HG03135 (cell line): ENCODE measurements around the gene GPSM1.
"Not testable (repeated sequence)": the region's sequence is repeated elsewhere in the genome, so short reads cannot be mapped to it uniquely, and the experiment has no call there.

Experiments
- ATAC-seq: cut with Tn5 transposase; IDR thresholded peaks from one replicate; pipeline ENCODE4 v1.9.1; 2021; ENCODE audit warnings: mild to moderate bottlenecking, moderate library complexity; ENCODE audit not compliant: unreplicated experiment

GPSM1 gene

DNA sequence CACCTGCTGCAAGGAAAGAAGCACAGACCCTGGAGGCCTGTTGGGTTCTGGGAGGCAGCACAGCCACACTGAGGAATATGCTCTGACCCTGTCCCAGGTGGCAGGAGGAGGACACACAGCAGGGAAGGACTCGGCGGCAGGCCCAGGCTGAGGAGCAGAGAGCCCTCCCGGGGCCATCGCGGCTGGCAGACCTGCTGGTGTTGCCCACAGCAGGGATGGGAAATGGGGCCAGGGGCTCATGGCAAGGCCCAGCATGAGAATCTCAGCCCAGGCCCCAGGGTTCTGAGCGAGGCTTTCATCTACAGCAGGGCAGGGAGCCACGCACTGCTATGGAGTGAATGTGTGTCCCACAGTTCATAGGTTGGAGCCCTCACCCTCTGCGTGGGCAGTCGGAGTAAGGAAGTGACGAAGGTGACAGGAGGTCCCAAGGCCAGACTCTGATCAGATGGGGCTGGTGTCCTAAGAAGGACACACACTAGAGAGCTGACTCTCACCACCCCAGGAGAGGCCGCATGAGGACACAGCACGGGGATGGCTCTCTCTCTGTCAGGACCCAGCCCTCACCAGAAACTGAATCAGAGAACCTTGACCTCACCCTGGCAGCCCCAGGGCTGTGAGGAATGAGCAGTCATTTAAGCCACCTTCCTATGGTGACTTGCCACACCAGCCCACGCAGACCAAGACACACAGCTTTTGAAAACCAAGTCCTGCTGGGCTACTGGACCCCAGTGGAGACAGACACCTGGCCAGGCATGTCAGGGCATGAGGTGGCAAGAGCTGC lies 10.3 kb upstream of the GPSM1 start:
- ATAC-seq = no peak

DNA sequence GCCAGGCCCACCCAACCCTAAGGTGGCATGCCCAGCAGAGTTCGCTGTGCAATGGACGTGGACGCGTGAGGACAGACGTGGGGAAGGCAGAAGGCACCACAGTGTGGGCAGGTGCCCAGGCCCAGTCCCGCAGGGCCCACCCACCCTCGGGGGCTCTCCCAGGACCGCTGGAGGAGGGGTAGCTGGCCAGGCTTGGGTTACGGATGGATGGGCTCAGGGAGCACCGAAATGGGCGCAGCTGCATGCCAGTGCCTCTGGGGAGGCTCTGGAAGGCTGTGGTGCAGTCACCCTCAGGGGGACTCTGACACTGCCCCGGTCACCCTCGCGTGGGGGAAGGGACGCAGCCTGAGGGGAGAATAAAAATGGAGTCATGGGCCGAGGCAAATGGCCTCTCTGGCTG lies 9.6 kb upstream of the GPSM1 start:
- ATAC-seq = no peak

DNA sequence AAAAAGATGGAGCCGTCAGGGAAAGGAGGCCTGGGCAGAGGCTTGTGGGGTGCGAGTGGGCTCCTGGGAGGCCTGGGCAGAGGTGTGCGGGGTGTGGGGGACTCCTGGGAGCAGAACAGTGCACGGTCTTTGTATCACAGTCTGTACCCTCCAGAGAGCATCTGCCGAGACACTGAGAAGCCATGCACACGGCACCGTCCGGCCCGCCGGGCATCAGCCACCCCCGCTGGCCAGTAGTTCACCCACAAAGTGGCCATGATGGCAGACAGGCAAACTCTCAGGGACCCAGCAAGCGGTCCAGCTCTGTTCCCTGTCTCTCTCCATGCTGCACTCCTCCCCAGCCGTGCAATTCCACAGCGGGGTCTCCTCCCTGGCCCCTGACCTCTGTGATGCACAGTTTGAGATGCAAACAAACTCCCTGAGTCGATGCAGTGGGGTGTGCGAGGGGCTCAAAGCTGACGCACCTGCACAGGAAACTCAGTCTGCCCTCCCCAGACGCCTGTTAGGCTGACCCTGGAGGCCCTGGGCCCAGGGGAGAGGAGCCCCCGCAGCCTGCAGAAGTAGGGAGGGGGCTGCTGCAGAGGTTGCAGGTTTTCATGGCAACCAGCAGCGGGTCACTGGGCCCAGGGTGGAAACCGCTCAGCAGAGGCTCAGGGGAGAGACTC lies 9.1 kb upstream of the GPSM1 start:
- no peak for ATAC-seq

DNA sequence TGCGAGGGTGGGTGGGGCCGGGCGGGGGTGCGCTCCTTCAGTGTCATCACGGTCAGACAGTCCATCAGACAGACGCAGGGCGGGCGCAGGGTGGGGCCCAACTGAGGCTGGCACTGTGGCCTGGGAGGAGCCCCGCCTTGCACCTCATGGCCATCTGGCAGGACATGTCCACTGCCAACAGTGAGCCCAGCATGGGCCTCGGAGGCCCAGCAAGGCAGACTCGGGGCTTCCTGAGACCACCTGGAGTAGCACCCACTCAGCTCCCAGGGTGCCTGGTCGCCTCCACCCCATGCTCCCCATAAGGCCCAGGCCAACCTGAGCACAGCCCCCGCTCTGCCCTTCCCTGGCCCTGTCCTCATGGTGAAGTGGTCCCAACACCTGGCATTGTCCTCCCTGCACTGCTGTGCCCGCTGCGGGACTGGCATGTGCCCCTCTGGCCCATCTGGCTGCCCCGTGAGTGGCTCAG lies 8.5 kb upstream of the GPSM1 start:
- ATAC-seq = no peak

DNA sequence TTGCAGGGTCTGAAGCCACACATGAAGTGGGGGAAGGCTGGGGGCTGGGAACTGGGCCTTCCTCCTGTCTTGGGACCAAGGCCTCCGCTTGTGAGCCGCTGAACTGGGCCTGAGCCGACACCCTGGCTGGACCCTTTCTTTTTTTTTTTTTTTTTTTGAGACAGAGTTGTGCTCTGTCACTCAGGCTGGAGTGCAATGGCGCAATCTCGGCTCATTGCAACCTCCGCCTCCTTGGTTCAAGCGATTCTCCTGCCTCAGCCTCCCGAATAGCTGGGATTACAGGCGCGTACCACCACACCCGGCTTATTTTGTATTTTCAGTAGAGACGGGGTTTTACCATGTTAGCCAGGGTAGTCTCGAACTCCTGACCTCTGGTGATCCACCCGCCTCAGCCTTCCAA lies 8.1 kb upstream of the GPSM1 start:
- not testable (repeated sequence) for ATAC-seq

DNA sequence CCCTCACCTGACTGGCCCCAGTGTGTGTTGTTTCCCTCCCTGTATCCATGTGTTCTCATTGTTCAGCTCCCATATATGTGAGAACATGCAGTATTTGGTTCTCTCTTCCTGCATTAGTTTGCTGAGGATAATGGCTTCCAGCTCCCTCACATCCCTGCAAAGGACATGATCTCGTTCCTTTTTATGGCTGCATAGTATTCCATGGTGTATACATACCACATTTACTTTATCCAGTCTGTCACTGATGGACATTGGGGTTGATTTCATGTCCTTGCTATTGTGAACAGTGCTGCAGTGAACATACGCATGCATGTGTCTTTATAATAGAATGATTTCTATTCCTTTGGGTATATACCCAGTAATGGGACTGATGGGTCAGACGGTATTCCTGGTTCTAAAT lies 7.4 kb upstream of the GPSM1 start:
- not testable (repeated sequence) for ATAC-seq

DNA sequence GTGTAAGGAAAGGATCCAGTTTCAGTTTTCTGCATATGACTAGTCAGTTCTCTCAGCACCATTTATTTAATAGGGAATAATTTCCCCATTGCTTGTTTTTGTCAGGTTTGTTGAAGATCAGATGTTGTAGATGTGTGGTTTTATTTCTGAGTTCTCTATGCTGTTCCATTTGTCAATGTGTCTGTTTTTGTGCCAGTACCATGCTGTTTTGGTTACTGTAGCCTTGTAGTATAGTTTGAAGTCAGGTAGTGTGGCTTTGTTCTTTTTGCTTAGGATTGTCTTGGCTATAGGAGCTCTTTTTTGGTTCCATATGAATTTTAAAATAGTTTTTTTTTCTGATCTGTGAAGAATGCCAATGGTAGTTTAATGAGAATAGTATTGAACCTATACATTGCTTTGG lies 6.4 kb upstream of the GPSM1 start:
- ATAC-seq = not testable (repeated sequence)

DNA sequence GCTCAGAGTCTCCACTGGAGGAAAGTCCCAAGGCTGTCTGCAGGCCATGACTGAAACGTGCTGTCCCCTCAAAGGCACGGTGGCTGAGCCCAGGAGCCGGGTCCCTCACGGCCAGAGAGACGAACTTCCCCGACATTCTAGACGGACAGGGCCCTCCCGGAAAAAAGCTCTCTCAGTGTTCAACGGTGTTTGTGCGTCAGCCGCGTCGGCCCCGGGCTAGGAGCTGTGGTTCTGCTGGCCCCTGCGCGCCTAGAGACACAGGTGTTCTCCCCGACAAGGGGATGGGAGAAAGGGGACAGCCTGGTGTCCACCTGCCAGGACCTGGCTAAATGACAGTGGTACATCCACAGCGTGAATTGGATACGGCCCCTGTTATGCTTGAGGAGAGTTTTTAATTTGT lies 5.8 kb upstream of the GPSM1 start:
- no peak for ATAC-seq

DNA sequence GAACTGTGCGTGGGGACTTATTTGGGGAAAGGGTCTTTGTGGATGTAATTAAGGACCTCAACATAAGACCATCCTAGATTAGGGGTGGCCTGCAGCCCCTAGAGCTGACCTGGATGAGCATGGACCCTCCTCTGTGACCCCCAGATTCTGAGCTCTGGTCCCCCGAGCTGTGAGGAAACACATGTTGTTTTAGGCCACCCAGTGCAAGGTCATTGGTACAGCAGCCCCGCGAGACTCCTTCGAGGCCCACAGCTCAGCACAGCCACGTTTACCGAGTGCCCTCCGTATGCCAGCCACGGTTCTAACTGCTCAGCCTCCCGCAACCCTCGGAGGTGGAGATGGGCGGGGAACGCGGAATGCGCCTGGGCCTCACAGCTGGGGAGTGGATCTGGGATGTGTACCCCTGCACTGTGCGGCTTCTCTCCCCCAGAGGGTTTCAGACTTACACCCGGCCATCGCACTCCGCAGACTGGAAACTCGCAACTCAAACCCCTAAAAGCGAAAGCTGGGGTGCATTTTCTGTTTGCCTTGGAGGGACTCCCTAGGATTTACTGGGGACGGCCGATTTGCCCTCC lies 4.5 kb upstream of the GPSM1 start:
- ATAC-seq = no peak

DNA sequence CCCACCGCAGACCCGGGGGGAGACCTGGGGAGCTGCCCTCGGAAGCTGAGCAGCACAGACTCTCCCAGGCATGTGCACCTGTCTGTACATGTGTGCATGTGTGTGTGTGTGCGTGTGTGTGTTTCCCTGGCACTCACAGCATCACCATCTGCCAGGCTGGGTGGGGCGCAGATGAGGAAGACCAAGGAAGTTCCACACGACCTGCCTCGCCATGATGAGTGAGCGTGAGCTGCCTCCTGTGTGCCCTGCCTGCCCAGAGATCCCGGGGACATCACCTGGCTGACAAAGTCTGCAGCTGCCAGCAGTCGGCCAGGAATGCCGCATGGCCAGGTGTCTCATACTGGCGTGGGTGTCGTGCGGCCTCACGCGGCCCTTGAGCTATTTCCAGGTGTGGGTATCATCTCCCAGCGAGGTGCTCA lies 4.0 kb upstream of the GPSM1 start:
- ATAC-seq = no peak

DNA sequence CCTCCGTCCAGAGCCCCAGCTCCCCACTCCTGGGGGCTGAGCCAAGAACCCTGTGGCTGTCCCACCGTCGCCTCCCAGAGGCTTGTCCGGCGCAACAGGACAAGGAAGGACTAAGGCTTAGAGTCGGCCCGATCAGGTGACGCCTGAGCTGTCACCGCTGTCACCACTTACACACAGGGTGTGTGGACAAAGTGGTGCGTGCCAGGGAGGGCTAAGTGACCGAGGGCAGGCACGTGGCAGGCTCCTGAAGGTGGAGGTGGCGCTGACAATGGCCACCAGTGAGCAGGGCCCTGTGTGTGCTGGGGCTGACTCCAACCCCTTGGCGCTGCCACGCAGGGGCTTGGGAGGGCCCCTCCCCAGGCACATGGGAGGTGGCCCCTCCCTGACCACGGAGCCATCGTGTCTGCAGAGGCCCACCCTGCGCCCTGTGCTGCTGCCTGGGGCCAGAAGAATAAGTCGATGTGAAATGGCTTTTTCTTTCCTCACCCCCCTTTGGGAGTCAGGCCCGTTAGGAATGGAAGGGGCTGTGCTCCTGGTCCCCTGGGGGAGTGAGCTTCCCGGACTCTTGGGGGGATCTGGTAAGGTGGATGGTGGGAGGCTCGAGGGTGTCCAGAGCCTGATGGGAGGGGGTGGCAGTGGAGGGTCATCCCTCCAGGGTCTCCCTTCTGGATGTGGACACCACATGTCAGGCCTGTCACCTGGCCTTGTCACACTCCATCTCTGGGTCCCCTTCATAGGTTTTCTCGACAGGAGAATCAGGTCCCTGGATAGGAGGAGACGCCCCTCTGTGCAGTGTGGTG lies 2.6 kb upstream of the GPSM1 start:
- ATAC-seq = no peak

DNA sequence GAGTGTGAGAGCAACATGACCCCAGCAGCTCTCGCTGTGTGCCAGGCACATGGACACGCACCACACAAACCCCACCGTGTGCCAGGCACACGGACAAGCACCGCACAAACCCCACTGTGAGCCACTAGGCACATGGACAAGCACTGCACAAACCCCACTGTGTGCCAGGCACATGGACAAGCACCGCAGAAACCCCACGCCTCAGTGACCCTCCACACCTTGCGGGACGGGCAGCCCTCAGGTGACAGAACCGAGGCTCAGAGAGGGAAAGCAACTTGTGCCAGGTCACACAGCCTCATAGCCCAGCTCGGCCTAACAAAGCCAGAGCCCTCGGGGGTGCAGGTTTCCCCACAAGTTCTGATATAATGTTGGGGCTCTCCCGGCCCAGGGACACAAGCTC lies 2.0 kb upstream of the GPSM1 start:
- no peak for ATAC-seq

DNA sequence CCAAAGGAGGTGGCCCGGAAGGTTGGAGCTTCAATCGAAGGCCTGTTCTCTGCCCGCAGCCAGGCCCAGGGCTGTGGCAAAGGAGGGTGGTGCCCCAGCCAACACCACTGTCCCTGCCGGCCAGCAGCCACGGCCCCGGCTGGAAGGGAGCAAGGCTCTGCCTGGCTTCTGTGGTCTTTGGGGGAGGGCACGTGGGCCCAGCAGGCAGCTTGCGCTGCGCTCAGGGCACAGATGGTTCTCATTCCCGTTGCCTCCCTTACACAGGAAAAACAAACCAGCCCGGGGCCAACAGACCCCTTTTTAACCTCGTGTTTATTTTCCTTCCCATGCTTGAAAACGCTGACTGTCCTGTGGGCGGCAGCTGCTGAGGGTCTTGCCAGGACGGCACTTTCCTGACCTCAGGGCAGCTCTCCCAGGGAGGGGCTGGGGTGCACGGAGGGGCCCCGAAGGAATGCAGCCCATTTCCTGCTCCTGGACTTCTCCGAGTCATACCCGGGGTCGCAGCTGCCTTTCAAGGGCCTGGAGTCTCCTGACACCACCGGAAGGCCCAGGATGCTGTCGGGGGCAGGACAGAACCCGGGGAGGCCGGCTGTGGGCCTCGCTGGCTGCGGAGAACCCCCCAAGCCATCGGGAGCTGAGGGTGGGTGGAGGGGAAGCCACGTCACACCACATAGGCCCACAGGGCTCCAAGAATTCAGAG lies 1.1 kb upstream of the GPSM1 start:
- no peak for ATAC-seq

DNA sequence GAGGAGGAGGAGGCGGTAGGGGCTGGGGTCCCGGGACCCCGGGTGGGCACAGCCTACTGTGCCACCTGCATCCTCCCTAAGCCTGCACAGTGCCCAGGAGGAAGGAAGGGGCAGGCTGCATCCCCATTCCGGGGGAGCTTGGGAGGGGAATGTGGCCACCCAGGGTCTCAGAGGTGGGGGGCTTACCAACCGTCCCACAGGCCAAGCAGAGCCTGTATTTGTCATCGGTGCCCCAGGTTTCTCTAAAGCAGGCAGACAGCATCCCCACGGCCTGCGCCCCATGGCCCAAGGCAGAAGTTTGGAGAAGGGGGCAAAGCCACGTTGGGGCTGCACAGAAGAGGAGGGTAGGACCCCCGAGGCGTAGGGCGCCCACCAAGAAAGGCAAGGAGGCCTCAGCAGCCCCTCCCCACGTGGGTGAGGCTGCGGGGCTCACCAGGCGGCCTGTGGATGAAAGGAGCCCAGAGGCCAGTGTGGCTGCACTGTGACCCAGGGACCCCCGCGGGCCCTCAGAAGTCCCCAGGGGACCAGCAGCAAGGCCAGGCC lies 507 bp upstream of the GPSM1 start:
- ATAC-seq = no peak

DNA sequence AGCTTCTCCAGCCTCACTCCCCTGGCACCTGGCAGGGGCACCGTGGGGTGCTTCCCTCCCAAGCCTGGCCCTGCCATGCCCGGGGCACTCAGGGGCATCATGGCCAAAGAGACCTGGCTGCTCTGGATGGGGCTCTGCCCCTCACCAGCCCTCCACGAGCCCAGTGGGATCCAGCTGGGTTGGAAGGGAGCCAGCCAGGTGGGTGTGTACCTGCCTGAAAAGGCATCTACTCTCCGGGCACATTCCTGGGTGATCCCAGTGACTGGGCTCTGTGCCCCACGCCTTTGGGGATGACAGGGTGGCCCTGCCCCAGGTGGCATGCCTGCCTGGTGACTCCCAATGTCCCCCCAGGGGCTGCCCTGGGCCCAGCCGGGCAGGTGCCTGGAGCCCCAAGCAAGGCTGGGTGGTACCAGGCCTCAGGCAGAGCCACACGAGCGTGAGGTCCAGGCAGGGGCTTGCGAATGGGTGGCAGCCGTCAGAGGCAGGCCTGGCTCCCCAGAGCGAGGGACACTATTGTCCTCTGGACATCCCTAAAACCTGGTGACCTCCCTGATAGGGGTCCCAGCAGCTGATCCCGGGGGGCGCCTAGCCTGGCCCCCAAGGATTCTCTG lies 777 bp downstream of the GPSM1 start:
- ATAC-seq = no peak

DNA sequence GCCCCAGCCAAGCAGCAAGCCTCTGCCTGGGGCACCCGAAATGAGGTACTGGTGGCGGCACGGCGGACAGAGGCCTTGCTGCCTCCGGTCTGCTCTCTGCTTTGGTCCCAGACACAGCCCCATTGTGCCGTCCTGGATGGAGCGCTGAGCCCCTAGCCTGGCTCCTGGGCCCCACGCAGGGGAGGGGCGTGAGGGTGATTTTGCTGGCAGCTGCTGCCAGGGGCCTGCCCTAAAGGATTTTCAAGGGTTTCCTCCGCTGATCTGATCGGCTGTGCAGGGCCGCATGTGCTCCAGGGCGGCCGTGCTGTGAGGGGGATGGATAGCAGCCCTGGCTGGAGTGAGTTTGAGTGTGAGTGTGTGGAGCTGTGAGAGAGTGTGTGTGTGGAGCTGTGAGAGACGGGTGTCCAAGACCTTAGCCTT lies 1.3 kb downstream of the GPSM1 start:
- no peak for ATAC-seq

DNA sequence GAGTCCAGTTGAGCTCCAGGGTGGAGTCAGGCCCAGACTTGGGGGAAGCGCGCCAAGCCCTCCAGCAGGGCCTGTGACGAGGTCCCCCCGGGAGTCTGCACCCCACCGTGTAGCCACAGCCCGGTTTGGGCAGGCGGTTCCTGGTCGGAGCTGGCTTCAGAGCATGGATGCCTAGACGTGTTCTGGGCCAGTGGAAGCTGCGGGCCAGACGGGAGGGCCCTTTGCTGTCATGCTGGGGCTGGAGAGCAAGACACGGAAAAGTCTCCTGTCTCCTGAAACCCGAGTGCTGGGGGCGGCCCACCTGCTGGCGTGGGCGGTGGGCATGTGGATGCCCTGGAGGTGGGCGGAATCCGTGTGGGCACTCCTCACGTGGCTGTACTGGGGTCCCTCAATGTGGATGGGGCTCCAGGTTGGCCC lies 1.9 kb downstream of the GPSM1 start:
- ATAC-seq = no peak

DNA sequence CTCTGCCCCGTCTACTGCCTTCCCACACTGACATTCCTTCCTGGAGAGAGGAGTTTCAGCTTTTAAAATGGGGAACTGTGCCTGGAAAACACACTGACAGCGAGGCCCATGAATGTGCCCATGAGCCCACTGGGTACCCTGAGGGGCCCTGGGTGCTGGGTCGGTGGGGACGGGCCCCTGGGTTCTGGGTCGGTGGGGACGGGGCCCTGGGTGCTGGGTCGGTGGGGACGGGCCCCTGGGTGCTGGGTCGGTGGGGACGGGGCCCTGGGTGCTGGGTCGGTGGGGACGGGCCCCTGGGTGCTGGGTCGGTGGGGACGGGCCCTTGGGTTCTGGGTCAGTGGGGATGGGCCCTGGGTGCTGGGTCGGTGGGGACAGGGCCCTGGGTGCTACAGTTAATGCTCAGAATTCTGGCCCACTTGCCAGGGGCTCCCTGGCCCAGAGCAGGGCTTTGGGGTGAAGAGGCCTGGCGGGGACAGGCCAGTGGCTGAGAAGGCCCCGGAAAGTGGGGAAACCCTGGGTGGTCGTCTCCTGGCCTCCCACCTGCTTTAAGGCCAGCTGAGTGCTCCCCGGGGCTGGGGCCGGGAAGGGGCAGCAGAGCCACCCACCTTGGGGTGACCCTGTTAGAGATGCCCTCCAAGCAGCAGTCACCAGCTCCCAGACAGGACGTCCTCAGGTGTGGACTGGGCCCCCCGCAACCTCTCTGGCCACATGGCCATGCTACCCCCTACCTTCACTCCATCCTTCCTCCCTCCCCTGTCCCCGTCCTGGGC lies 2.5 kb downstream of the GPSM1 start:
- ATAC-seq = no peak

DNA sequence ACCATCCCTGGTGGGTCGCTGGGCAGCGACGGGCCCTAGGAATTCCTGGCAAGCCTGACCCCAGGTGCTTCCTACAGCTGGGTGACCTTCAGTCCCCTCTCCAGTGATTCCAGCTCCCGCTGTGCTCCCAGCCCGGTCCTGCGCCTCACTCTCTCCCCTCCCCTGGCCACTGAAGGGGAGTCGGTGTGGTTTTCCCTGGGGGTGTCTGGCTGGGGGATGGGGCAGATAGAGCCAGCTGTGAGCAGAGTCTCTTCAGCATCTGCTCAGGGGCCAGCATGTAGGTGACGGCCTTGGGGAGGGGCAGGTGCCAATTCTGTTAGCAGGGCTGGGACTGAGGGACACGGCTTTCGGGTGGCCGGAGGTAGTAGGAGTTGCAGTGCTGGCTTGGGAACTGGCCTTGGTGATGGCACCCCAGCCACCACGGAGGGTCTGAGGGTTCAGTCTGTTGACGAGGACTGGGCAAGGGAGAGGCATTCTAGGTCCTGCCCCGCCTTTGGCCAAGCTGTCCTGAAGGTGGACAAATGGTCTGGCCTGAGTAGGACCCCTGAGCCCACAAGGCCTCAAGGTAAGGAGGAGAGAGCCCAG lies 3.2 kb downstream of the GPSM1 start:
- no peak for ATAC-seq
